Activated CD4-positive, alpha-beta T cell treated with anti-CD3 and anti-CD28 coated beads, Interleukin-2, amount 50 U/mL, for 4 hours (primary cell): Measurements from ENCODE around the gene ABCG1.

Experiments used
- DNase-seq, 2 experiments: peaks; one replicate each; pipeline ENCODE4 v3.0.0-alpha.2; 2020

The ABCG1 gene

GRCh38 chr21:42331660-42332059 is 112.7 kb downstream of the ABCG1 start:
- DNase-seq, result no peak

- DNase-seq, result no peak
Observed at GRCh38 chr21:42332557-42333317, 113.8 kb downstream of the ABCG1 start.

GRCh38 chr21:42336054-42336453 is 117.1 kb downstream of the ABCG1 start:
- DNase-seq, result no peak

- no peak for DNase-seq
Observed at GRCh38 chr21:42337276-42337675, 118.3 kb downstream of the ABCG1 start.

GRCh38 chr21:42337830-42338728 is 119.1 kb downstream of the ABCG1 start:
- peak; percentile 86 to 87 for DNase-seq

- no peak for DNase-seq
Observed at GRCh38 chr21:42338729-42339715, 120.1 kb downstream of the ABCG1 start.

GRCh38 chr21:42340187-42341050 is 121.5 kb downstream of the ABCG1 start:
- no peak for DNase-seq

- DNase-seq, result no peak
Observed at GRCh38 chr21:42341776-42342542, 123.0 kb downstream of the ABCG1 start.

- no peak for DNase-seq
Observed at GRCh38 chr21:42343101-42343500, 124.2 kb downstream of the ABCG1 start.

- DNase-seq, result no peak
Observed at GRCh38 chr21:42343556-42343955, 124.6 kb downstream of the ABCG1 start.

GRCh38 chr21:42343963-42344510 is 125.1 kb downstream of the ABCG1 start:
- DNase-seq, result no peak

GRCh38 chr21:42344631-42345030 is 125.7 kb downstream of the ABCG1 start:
- no peak for DNase-seq

- DNase-seq, result no peak
Observed at GRCh38 chr21:42346441-42346840, 127.5 kb downstream of the ABCG1 start.
